Neural progenitor cell (in vitro differentiated cells): ENCODE data around the gene IGFALS. TPM values are rescaled to one million over a fixed set of nuclear protein-coding genes. Genes with fewer than 3 reads are reported as not detected.

Source experiments
- DNase-seq: peaks from one replicate; pipeline ENCODE4 v3.0.0-alpha.2; 2016; ENCODE audit warnings: low spot score
- H2AFZ ChIP-seq: fragments of 200-600 bp; sonication (generic); replicated peaks from 2 replicates; pipeline ENCODE4 v1.6.1; 2016; ENCODE audit warnings: antibody characterized with exemption
- H3F3A ChIP-seq: fragments of 200-600 bp; sonication (generic); 2 replicates; pipeline ENCODE4 v1.6.1; 2016; ENCODE audit warnings: antibody characterized with exemption, low read depth
- H3K27ac ChIP-seq: fragments of 200-600 bp; sonication (generic); 2 replicates; pipeline ENCODE4 v1.5.1; 2016; ENCODE audit warnings: mild to moderate bottlenecking
- H3K27me3 ChIP-seq: fragments of 200-600 bp; sonication (generic); 2 replicates; pipeline ENCODE4 v1.6.1; 2016; ENCODE audit warnings: mild to moderate bottlenecking, moderate library complexity
- H3K36me3 ChIP-seq: fragments of 200-600 bp; sonication (generic); 2 replicates; pipeline ENCODE4 v1.5.1; 2016
- H3K4me1 ChIP-seq: fragments of 200-600 bp; sonication (generic); 2 replicates; pipeline ENCODE4 v1.6.1; 2016; ENCODE audit warnings: mixed run types
- H3K4me2 ChIP-seq: fragments of 200-600 bp; sonication (generic); 2 replicates; pipeline ENCODE4 v1.6.1; 2016
- H3K4me3 ChIP-seq: fragments of 200-600 bp; sonication (generic); 2 replicates; pipeline ENCODE4 v1.5.1; 2016
- H3K79me2 ChIP-seq: fragments of 200-600 bp; sonication (generic); 2 replicates; pipeline ENCODE4 v1.6.1; 2016; ENCODE audit warnings: low read depth
- H3K9ac ChIP-seq: fragments of 200-600 bp; sonication (generic); 2 replicates; pipeline ENCODE4 v1.6.1; 2016
- H3K9me3 ChIP-seq: fragments of 200-600 bp; sonication (generic); 2 replicates; pipeline ENCODE4 v1.5.1; 2016; ENCODE audit warnings: low read depth
- H4K20me1 ChIP-seq: fragments of 200-600 bp; sonication (generic); 2 replicates; pipeline ENCODE4 v1.6.1; 2016; ENCODE audit warnings: low read depth
- H3K27ac Mint-ChIP-seq: 3 replicates; pipeline ENCODE4 v1.8.0; 2021; ENCODE audit warnings: mixed read lengths
- H3K27me3 Mint-ChIP-seq: 2 replicates; pipeline ENCODE4 v1.8.0; 2022; ENCODE audit warnings: low read depth, mild to moderate bottlenecking, inconsistent platforms, moderate library complexity, mixed read lengths; ENCODE audit not compliant: insufficient read depth
- H3K36me3 Mint-ChIP-seq: 3 replicates; pipeline ENCODE4 v1.8.0; 2021; ENCODE audit warnings: mixed read lengths
- H3K4me1 Mint-ChIP-seq: 3 replicates; pipeline ENCODE4 v1.8.0; 2021; ENCODE audit warnings: mixed read lengths
- H3K4me3 Mint-ChIP-seq: 3 replicates; pipeline ENCODE4 v1.8.0; 2021; ENCODE audit warnings: mild to moderate bottlenecking, moderate library complexity, mixed read lengths
- H3K9me3 Mint-ChIP-seq: 3 replicates; pipeline ENCODE4 v1.8.0; 2020; ENCODE audit warnings: mixed read lengths
- CTCF ChIP-seq: fragments of 200-600 bp; sonication (generic); IDR thresholded peaks from 2 replicates; pipeline ENCODE4 v1.5.1; 2017; ENCODE audit warnings: antibody characterized with exemption, mild to moderate bottlenecking
- EZH2 ChIP-seq: fragments of 200-600 bp; sonication (generic); IDR thresholded peaks from 2 replicates; pipeline ENCODE4 v1.6.1; 2017; ENCODE audit warnings: antibody characterized with exemption, mild to moderate bottlenecking, moderate library complexity
- EZH2phosphoT487 ChIP-seq: fragments of 200-600 bp; sonication (generic); IDR thresholded peaks from 2 replicates; pipeline ENCODE4 v1.6.1; 2017; ENCODE audit warnings: antibody characterized with exemption
- total RNA-seq: library from RNA; depleted of rRNA; stranded (reverse); fragments of >200 nt; gene quantifications from 2 replicates; pipeline ENCODE4 v1.2.3, GENCODE V29; 2015; ENCODE audit warnings: low replicate concordance

Gene IGFALS
- total RNA-seq, 1 donor from 2014 or later = not detected

DNA sequence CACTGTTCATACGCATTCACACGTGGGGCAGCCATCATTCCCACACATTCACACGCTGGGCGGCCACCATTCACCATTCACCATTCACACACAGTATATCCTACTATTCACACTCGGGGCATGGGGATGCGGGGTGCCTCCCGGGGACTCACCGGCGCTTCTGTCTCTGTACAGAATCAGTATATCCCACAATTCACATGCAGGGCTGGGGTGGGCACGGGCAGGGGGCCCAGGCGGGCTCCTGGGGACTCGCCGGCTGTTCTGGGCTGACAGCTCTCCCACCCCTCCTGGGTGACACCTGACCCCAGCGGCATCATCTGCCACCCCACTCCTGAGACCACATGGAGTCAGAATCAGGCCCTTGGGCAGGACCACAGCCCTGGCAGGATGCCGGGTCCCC is 31.8 kb downstream of the IGFALS start:
- DNase-seq = no peak
- Histone ChIP-seq H2AFZ (no peak overlapping the region), H4K20me1 (peaks cover 15% of the 10 kb centered on the region), H3K4me1 (no peaks in the 10 kb centered on the region), H3K27me3 (no peaks in the 10 kb centered on the region), H3K9me3 (no peaks in the 10 kb centered on the region), H3K27ac (no peak overlapping the region), H3F3A (peaks cover 8% of the 10 kb centered on the region), H3K4me2 (no peak overlapping the region), H3K4me3 (no peak overlapping the region), H3K9ac (no peak overlapping the region), H3K36me3 (no peaks in the 10 kb centered on the region), H3K79me2 (no peaks in the 10 kb centered on the region)
- Mint-ChIP-seq H3K27ac (no peak overlapping the region), H3K4me1 (no peaks in the 10 kb centered on the region), H3K36me3 (peaks cover 3% of the 10 kb centered on the region), H3K4me3 (no peak overlapping the region), H3K9me3 (no peaks in the 10 kb centered on the region), H3K27me3 (no peaks in the 10 kb centered on the region)
- TF ChIP-seq EZH2phosphoT487 (no peak), CTCF (no peak), EZH2 (no peak)

DNA sequence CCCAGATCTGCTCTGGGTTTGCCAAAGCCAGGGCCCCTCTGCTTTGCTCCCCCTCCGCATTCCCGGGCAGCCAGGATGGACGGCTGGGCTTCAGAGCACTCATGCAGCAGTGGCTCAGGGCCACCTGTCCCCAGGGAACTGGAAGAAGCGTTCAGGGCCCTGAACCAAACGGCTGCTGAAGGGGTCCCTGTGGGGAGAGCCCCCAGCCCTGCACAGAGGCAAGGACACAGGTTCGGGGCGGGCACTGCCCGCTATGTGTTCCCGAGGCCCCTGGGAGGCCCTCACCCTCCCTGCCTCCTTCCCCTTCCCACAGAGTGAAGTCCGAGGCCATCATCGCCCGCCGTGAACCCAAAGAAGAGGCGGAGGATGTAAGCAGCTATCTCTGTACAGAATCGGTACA is 32.6 kb downstream of the IGFALS start:
- H3K4me1 ChIP-seq = no peaks in the 10 kb centered on the region
- DNase-seq = no peak
- H3K9me3 ChIP-seq = no peaks in the 10 kb centered on the region
- H3K36me3 ChIP-seq = no peaks in the 10 kb centered on the region
- H4K20me1 ChIP-seq = peaks cover 15% of the 10 kb centered on the region
- no peaks in the 10 kb centered on the region for H3K27me3 ChIP-seq
- peaks cover 8% of the 10 kb centered on the region for H3F3A ChIP-seq
- Mint-ChIP-seq H3K27ac (peak overlapping the region; percentile 93), H3K36me3 (peaks cover 4% of the 10 kb centered on the region), H3K4me1 (no peaks in the 10 kb centered on the region), H3K27me3 (peaks cover 1% of the 10 kb centered on the region), H3K9me3 (no peaks in the 10 kb centered on the region), H3K4me3 (no peak overlapping the region)
- H2AFZ ChIP-seq = no peak overlapping the region
- H3K4me2 ChIP-seq = no peak overlapping the region
- TF ChIP-seq CTCF = no peak
- no peak for TF ChIP-seq EZH2phosphoT487
- TF ChIP-seq EZH2 = no peak
- H3K79me2 ChIP-seq = no peaks in the 10 kb centered on the region
- no peak overlapping the region for H3K9ac ChIP-seq
- H3K4me3 ChIP-seq = no peak overlapping the region
- no peak overlapping the region for H3K27ac ChIP-seq

DNA sequence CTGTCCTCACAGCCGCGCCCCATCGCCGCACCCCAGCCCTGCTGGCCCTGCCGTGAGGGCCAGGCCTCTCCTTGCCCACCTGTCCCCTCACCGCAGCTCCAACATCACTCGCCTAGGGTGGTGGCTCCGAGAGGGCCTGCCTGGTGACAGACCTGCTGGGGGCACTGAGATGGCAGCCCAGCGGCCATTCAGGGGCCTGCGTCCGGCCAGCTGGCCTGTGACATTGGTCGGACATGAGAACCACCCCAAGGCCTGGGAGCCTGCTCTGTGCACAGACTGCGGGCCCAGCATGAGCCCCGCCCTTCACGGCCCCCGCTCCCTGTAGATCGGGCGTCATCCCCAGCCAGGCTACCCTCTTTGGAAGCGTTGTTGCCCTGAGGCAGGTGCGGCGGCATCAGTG is 34.0 kb downstream of the IGFALS start:
- no peak overlapping the region for H3K4me3 Mint-ChIP-seq
- Histone ChIP-seq H2AFZ (no peak overlapping the region), H3K4me2 (no peak overlapping the region), H3K9ac (no peak overlapping the region), H4K20me1 (peaks cover 13% of the 10 kb centered on the region), H3K9me3 (no peaks in the 10 kb centered on the region), H3K79me2 (no peaks in the 10 kb centered on the region), H3F3A (peaks cover 8% of the 10 kb centered on the region), H3K27ac (no peak overlapping the region), H3K27me3 (no peaks in the 10 kb centered on the region), H3K4me3 (no peak overlapping the region), H3K4me1 (no peaks in the 10 kb centered on the region), H3K36me3 (no peaks in the 10 kb centered on the region)
- no peak for TF ChIP-seq EZH2
- TF ChIP-seq CTCF = no peak
- TF ChIP-seq EZH2phosphoT487 = no peak
- H3K36me3 Mint-ChIP-seq = peaks cover 5% of the 10 kb centered on the region
- DNase-seq = no peak
- no peaks in the 10 kb centered on the region for H3K4me1 Mint-ChIP-seq
- peaks cover 4% of the 10 kb centered on the region for H3K27me3 Mint-ChIP-seq
- H3K27ac Mint-ChIP-seq = no peak overlapping the region
- H3K9me3 Mint-ChIP-seq = no peaks in the 10 kb centered on the region

DNA sequence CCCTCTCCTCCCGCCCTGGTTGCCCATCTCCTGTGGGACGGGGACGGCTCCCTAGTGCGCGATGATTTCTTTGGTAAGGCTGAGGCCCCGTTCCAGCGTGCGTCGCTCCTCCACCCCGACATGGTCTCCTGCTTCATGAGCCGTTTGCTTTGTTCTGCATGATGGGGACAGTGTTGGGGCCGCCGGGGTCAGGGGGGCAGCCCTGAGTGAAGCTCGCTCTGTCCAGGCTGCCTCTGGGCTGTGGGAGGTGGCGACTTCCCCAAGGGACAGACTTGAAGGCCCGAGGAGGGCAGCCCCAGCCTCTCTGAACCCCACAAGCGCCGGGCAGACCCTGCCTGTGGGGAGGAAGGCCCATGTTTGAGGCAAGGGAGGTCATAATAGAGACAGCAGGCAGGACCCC is 34.6 kb downstream of the IGFALS start:
- Mint-ChIP-seq H3K4me3 (no peak overlapping the region), H3K27me3 (peaks cover 4% of the 10 kb centered on the region), H3K4me1 (no peaks in the 10 kb centered on the region), H3K27ac (no peak overlapping the region), H3K36me3 (peaks cover 7% of the 10 kb centered on the region), H3K9me3 (no peaks in the 10 kb centered on the region)
- DNase-seq = no peak
- H3K27ac ChIP-seq = no peak overlapping the region
- H3K4me1 ChIP-seq = no peaks in the 10 kb centered on the region
- H2AFZ ChIP-seq = no peak overlapping the region
- no peak overlapping the region for H3K4me2 ChIP-seq
- no peaks in the 10 kb centered on the region for H3K36me3 ChIP-seq
- no peak for TF ChIP-seq CTCF
- no peak for TF ChIP-seq EZH2phosphoT487
- TF ChIP-seq EZH2 = no peak
- no peaks in the 10 kb centered on the region for H3K9me3 ChIP-seq
- H3K4me3 ChIP-seq = no peak overlapping the region
- peaks cover 8% of the 10 kb centered on the region for H3F3A ChIP-seq
- peaks cover 8% of the 10 kb centered on the region for H4K20me1 ChIP-seq
- H3K79me2 ChIP-seq = no peaks in the 10 kb centered on the region
- no peaks in the 10 kb centered on the region for H3K27me3 ChIP-seq
- no peak overlapping the region for H3K9ac ChIP-seq
